ENCODE measurements around the gene DZIP1.
A peak's percentile ranks its signal among the peaks of the same experiment; 100 is the strongest.
"Not testable (repeated sequence)": the region's sequence is repeated elsewhere in the genome, so short reads cannot be mapped to it uniquely, and the experiment has no call there.

The DZIP1 gene, protein sequence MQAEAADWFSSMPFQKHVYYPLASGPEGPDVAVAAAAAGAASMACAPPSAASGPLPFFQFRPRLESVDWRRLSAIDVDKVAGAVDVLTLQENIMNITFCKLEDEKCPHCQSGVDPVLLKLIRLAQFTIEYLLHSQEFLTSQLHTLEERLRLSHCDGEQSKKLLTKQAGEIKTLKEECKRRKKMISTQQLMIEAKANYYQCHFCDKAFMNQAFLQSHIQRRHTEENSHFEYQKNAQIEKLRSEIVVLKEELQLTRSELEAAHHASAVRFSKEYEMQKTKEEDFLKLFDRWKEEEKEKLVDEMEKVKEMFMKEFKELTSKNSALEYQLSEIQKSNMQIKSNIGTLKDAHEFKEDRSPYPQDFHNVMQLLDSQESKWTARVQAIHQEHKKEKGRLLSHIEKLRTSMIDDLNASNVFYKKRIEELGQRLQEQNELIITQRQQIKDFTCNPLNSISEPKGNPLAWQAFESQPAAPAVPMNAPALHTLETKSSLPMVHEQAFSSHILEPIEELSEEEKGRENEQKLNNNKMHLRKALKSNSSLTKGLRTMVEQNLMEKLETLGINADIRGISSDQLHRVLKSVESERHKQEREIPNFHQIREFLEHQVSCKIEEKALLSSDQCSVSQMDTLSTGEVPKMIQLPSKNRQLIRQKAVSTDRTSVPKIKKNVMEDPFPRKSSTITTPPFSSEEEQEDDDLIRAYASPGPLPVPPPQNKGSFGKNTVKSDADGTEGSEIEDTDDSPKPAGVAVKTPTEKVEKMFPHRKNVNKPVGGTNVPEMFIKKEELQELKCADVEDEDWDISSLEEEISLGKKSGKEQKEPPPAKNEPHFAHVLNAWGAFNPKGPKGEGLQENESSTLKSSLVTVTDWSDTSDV

DNA sequence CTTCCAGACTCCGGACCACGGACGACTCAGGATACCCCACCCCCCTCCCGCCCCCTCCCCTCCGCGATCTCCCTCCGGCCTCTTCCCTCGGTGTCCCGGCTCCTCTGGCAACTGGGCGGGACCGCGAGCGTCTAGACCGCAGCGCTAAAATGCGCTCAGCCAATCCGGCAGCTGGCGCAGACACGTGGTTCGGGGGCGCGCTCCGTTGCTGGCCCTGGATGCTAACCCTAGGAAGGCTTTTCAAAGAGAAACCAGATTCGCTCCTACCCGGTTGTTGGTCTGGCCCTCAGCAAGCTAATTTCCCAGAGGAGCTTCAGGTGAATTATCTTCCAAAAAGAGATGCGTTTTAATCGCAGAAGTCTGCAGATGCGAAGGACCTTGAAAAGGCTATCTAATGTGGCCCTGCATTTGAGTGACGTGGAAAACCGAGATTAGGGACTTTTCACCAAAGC lies at the start of gene DZIP1:
Gene DZIP1, minus strand, starts transcription at position 106 of the 452 bp plus-strand sequence. CDS start 2,677 bp downstream, outside the sequence.
- no peak for DNase-seq

DNA sequence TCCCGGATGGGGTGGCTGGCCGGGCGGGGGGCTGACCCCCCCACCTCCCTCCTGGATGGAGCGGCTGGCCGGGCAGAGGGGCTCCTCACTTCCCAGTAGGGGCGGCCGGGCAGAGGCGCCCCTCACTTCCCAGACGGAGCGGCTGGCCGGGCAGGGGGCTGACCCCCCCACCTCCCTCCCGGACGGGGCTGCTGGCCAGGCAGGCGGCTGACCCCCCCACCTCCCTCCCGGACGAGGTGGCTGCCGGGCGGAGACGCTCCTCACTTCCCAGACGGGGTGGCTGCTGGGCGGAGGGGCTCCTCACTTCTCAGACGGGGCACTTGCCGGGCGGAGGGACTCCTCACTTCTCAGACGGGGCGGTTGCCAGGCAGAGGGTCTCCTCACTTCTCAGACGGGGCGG lies 46.5 kb upstream of the DZIP1 start:
- DNase-seq = not testable (repeated sequence)

DNA sequence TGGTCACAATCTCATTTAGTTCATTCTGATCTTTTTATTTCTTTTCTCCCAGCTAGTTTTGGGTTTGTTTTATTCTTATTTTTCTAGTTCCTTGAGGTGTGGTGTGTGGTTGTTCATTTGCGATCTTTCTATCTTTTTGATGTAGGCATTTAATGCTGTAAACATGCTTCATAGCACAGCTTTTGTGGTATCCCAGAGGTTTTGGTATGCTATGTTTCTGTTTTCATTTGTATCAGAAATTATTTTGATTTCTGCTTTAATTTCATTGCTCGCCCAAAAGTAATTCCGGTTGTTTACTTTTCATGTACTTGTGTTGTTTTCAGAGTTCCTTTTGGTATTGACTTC lies 45.0 kb upstream of the DZIP1 start:
- no peak for DNase-seq

DNA sequence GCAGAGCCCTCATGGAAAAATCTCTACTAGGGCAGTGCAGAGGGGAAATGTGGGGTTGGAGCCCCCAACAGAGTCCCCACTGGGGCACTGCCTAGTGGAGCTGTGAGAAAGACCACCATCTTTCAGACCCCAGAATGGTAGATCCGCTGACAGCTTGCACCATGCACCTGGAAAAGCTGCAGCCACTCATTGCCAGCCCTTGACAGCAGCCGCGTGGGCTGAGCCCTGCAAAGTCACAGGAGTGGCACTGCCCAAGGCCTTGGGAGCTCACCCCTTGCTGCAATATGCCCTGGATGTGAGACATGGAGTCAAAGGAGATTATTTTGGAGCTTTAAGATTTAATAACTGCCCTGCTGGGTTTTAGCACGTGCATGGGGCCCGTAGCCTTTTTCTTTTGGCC lies 40.5 kb upstream of the DZIP1 start:
- DNase-seq = not testable (repeated sequence)

DNA sequence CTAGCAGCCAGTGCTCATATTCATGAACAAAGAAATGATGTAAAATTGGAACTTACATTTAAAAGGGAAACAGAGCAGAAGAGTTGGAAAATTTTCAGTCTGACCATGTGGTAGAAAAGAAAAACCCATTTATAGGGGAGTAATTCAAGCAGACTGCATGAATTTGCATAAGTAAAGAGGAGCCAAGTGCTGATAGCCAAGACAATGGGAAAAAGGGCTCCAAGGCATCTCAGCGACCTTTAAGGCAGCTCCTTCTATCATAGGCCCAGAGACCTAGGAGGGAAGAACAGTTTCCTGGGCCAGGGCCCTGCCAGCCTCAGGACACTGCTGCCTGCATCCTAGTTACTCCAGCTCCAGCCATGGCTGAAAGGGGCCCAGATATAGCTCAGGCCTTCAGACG lies 39.9 kb upstream of the DZIP1 start:
- DNase-seq = no peak

DNA sequence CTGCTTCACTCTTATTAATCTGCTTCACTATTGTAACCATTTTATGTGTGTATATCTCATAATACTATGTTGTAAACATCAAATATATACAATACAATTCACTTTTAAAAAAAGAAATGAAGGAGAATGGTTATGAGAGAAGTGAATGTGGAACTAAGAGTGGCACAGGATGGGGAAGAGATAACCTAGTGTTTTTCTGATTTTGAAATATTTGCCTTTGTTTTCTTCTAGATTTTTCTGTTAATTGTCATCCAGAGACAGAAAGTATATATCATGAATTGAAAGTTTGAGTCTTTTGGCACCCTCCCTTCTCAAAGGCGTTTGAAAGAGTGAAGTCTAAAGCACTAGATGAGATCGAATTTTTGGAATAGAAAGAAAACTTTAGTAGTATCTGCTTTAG lies 35.2 kb upstream of the DZIP1 start:
- no peak for DNase-seq

DNA sequence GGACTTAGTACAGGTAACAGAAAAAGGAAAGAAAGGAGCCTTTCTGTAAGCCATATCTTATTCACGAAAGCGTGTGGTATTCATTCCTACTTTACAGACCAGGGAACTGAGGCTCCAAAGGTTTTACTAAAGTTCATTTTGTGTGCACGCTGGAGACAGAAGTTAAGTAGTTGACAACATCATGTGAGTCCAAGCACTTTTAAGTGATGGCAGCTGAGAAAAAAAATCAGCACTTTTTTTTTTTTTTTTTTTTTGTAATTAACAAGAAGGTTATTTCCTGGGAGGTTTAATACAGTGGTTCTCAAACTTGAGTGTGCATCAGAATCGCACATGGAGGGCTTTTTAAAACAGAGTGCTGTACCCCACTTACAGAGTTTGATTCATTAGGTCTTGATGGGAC lies 34.5 kb upstream of the DZIP1 start:
- no peak for DNase-seq

DNA sequence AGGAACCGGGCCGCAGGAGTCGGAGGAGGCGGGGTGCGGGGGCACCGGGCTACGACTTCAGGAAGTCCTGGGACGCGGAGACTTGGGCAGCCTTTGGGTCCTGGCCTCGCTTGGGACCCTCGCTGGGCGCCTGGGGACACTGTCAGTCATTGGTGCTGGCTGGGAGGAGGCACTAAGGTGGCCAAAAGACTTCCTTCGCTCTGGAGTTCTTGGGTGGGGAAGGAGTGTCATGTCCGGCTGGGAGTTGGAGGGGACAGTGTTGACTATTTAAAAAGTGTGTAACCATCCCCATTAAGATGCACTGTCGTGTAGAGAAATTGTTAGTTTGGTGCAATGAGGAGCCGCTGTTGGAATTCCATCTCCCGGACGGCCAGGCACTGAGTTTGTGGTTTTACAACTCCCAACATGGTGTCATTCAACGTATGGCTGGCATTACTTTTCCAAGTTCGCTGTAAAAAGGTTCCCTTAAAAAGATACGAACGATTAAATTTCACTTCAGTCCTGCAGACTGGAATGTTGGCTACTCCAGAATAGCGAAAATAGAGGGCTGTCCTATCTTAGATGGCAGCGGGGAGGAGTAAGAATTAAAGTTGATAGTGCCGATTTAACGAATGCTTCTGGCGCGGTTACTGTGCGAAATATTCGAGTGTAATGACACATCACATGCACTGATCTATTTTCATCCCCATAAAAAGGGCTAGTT lies 33.2 kb upstream of the DZIP1 start:
- peak; percentile 28 for DNase-seq

DNA sequence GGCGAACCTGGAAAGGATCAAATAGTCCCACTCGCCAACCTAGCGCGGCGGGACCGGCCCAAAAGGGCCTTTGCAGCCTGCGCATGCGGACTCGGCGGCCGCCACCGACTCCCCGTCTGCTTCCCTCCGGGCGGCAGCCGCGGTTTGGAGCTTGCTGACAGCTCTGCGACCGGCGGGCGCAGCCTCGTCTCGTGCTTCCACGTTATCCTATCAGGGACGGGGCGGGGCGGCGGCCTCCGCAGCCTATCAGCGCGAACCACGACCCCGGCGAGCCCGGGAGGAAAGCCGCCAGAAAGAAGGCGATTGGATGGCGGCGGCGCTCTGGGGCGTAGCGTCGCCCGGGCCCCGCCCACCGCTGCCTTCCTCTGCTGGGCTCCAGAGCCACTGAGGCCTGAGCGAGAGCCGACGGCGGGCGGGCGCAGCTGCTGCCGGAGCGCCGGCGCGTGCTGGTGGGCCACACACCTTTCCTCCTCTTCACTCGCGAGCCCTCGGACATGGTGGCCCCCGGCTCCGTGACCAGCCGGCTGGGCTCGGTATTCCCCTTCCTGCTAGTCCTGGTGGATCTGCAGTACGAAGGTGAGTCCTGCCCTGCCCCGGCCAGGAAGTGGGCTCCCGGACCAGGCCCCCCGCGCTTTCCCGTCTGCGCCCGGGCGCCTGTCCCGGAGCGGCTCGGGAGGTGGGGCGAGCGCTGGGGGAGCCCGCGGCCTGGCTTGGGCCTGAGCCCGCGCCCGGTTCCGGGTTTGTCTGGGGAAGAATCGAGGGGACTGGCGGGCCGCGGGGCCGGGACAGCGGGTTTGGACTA lies 32.5 kb upstream of the DZIP1 start, which contains the start of gene DNAJC3:
Gene DNAJC3, plus strand, starts transcription at position 378 of the 802 bp plus-strand sequence. Its CDS starts 117 bp downstream, at position 495.
- peak; percentile 98 for DNase-seq

DNA sequence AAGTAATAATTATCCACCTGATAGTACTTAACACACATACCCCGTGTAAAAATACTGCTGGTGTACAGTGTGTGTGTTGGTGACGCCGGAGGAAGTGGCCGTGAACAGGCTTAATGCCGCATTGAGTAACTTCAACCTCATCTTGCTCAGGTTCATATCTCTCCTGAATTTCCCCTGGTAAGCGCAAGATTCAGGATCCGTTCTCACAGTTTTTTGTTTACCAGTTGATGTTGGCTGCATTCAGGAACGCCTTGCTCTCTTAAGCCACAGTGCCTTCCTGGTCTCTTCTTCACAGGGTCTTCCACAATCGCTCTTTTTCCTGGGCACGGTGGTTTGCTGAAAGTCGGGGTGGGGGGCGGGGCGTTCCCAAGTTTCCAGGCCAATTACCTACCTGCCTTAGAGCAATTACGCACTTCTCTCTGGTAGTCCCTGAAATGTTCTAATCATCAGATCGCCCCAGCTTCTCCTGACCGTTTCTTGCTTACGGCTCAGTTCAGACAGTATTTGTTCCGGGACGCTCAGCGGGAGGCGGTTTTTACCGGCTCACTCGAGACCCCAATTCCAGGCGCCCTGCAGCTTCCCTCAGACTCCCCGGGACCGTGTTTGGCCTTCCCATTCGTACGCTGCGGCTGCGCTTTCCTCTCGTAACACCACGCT lies 31.7 kb upstream of the DZIP1 start:
- peak; percentile 54 for DNase-seq

DNA sequence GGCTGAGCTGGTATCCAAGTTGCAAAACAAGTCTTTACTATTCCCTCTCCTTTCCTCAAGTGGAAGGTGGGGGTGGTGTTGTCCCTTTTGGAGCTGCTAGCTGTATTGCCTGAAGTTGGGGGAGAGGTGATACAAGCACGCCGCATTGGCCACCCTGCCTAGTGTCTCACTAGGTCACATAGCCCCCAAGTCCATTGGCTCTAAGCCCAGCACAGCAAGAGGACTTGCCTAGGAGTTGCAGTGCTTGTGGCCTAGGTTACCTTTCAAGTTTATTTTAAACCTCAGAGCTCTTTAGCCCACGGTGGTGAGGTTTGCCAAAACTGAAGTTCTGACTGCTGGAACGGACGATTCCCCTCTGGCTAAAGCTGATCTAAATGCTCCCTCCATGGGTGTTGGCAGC lies 27.1 kb upstream of the DZIP1 start:
- DNase-seq = no peak

DNA sequence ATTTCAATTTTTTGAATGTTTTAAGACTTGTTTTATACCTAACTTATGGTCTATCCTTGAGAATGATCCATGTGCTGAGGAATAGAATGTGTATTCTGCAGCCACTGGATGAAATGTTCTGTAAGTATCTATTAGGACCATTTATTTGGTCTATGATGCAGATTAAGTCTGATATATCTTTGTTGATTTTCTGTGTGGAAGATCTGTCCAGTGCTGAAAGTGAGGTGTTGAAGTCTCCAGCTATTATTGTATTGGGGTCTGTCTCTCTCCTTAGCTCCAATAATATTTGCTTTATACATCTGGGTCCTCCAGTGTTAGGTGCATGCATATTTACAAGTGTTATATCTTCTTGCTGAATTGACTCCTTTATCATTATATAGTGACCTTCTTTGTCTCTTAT lies 22.7 kb upstream of the DZIP1 start:
- DNase-seq = not testable (repeated sequence)

DNA sequence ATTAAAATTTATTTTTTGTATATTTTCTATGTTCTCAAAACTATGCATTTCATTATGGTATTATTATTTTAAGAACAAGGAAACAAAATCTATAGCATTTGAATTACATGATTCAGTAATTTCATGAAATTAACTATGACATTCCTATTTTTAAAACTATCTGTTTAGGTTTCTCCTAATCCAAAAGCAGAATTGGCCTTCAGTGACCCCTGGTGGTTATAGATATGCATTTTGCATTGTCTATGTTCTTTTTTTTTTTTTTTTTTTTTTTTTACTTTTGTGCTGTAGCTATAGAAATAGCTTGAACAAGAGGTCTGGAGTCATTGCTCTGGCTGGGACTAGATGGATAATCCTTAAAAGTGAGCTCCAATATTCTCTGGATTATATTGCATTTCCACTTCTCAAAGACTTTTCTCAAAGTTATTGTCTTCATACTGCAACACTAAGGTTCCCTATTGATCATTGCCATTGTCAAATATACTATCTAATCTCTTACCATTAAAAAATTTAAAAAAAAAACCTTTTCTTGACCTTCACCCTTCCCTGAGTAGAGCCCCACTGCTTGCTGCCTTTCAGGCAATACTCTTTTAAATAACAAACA lies 16.6 kb upstream of the DZIP1 start:
- peak; percentile 12 for DNase-seq

DNA sequence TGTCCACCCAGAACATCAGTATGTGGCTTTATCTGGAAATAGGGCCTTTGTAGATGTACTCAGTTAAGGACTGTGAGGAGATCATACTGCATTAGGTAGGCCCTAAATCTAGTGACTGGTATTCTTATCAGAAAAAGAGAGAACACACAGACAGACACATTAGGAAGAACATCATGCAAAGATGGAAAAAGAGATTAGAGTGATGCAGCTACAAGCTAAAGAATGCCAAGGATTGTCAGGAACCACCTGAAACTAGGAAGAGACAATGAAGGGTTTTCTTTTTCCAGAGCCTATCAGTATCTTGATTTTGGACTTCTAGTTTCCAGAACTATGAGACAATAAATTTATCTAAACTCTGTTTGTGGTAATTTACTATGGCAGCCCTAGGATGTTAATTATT lies 15.0 kb upstream of the DZIP1 start:
- DNase-seq = no peak

DNA sequence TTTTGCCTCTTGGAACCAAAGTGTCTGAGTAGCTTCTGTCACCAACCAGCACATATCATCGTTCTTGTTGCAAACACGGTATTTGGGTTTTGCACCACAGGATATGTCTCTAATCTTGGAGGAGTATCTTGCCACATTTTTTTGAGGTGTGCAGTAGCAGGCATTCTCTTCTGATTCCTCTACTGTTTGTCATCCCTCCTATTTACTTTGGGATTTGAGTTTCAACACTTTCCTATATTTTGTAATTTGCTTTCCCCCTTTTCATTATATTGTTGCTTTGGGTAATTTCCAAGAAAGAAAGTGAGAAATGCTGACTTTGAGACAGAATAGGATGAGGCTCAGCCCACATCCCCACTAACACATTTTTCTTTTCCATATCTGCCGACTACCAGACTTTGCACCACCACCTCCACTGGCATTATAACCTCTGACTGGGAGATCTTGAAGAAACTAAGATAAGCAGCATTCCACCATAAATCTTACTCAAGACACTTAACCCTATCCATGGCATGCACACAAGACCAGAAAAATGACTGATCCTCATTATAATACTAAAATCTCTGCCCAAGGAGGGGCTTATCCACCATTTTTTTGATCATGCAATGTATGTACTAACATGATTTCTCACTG lies 12.0 kb upstream of the DZIP1 start:
- DNase-seq = no peak

DNA sequence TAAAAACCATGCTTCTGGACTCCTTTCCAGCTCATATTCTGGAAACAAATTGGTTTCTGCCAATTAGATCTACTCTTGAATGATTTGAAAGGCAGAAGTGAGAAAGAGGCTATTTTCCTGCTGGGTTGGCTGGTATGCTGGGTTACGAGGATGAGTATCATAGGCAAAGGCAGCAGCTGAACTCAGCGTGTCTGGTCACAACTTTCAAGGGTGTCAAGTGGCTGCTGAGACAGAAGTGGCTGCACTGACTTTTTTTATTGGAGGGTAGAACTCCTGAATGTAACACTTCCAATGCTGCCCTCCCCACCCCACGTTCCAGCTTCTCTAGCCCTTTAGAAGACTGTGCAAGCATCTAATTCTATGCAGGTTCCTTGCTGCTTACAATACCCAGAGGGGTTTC lies 8.3 kb upstream of the DZIP1 start:
- DNase-seq = no peak

DNA sequence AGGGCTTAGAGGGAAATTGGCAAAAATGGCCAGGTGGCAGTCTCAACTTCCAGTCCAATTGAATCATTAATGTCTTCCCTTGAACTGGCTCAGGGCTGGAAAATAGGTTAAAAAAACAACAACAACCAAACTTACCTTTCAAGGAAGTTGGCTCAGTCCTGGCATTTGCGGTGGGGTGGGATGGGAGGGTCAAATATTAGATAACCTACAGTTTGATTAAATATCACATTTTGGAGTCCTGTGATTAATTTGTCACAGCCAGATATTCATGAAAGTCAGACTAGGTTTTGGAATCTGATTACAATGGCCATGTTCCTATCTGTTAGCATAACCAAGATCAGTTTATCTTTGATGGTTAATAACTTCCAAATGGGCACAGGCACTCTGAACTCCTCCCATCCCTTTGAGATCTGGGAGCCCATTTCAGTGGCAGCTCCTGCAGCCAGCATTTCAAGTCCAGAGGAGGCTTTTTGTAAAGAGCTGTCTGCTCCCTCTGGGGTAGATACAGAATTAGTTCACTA lies 7.8 kb upstream of the DZIP1 start:
- DNase-seq = no peak

DNA sequence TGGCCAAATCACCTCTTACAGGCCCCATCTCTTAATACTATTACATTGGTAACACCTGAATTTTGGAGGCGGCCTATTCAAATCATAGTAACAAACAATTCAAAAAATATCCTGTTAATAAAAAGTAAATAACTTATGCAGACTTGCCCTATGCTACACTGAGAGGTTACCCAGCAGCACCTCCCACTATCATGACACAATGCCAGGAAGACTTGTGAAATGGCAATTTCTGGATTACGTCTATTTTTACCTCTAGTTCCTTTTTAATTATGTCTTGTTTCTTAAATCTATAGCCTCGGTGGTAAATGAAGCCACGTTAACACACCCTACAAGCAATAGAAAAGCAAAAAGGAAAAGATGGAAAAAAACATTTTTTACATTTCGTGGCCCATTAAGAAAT lies 6.2 kb upstream of the DZIP1 start:
- DNase-seq = no peak

DNA sequence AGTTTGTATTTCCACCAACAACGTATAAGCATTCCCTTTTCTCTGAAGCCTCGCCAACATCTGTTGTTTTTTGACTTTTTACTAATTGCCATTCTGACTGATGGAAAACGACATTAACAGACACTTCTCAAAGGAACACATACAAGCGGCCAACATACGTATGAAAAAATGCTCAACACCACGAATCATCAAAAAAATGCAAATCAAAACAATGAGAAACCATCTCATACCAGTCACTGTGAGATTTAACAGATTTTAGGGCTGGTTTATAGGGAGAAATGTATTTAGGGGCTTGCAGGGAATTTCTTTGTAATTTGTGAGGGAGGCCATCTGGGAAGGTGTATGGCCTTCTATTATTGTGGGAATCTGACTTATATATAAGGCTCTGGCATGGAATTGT lies 2.8 kb upstream of the DZIP1 start:
- DNase-seq = no peak

DNA sequence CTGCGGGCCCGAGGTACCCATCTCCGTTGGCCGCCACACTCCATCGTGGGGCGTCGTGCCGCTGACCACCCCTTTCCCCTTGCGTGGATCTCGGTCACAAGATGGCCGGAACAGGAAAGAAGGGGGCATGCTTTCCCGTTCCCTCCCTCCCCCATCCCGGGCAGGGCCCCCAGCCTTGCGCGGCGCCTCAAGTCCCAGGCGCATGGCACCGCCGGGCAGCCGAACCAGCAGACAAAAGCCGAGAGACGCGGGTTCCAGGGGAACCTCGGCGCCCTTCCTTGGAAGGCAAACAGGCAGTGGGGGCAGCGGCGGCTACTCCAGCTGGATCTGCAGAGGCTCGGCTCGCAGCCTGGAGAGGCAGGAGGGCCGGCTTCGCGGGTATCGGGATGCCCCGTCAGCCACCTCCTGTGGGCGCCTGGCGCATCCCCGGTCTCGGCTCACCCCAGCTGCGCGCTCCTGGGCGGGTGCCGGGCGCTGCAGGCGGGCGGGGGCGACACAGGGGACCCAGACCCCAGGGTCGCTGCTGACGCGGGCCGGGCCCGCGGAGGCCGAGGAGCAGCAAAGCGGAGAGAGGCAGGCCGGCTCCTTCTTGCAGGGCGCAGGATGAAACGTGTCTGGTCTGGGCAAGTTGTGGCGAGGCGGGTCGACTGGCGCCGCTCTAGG lies 439 bp downstream of the DZIP1 start:
- no peak for DNase-seq
